SHP77 treated with DMSO at 0.1 percent for 48 hours (cell line): Measurements from ENCODE around the gene CFAP126.
"Not testable (repeated sequence)": the region's sequence is repeated elsewhere in the genome, so short reads cannot be mapped to it uniquely, and the experiment has no call there.

Experiments
- DNase-seq: peaks from one replicate; lab custom pipeline; 2025; lab: John Stamatoyannopoulos, UW

Gene CFAP126

GRCh38 chr1:161381707-161382106, 14.0 kb upstream of the CFAP126 start:
- no peak for DNase-seq

GRCh38 chr1:161379071-161379470, 11.4 kb upstream of the CFAP126 start:
- no peak for DNase-seq

- DNase-seq: no peak
Observed at GRCh38 chr1:161378014-161378413, 10.3 kb upstream of the CFAP126 start.

- no peak for DNase-seq
Observed at GRCh38 chr1:161374373-161374772, 6.7 kb upstream of the CFAP126 start.

- no peak for DNase-seq
Observed at GRCh38 chr1:161373442-161373841, 5.8 kb upstream of the CFAP126 start.

- no peak for DNase-seq
Observed at GRCh38 chr1:161365207-161365606, 2.5 kb downstream of the CFAP126 start.

- DNase-seq: no peak
Observed at GRCh38 chr1:161364332-161364731, 3.3 kb downstream of the CFAP126 start.

GRCh38 chr1:161359291-161359690, 8.4 kb downstream of the CFAP126 start:
- DNase-seq: no peak

GRCh38 chr1:161357073-161357472, 10.6 kb downstream of the CFAP126 start:
- DNase-seq: no peak

GRCh38 chr1:161351482-161351881, 16.2 kb downstream of the CFAP126 start:
- no peak for DNase-seq

GRCh38 chr1:161350671-161351070, 17.0 kb downstream of the CFAP126 start:
- DNase-seq: no peak

- no peak for DNase-seq
Observed at GRCh38 chr1:161342821-161343220, 24.9 kb downstream of the CFAP126 start.

- no peak for DNase-seq
Observed at GRCh38 chr1:161342177-161342576, 25.5 kb downstream of the CFAP126 start.

- DNase-seq: no peak
Observed at GRCh38 chr1:161335796-161336195, 31.9 kb downstream of the CFAP126 start.

- DNase-seq: no peak
Observed at GRCh38 chr1:161333166-161333565, 34.5 kb downstream of the CFAP126 start.

- no peak for DNase-seq
Observed at GRCh38 chr1:161330346-161330745, 37.3 kb downstream of the CFAP126 start.

- no peak for DNase-seq
Observed at GRCh38 chr1:161324020-161324419, 43.7 kb downstream of the CFAP126 start.

- not testable (repeated sequence) for DNase-seq
Observed at GRCh38 chr1:161315841-161316674, 51.6 kb downstream of the CFAP126 start.
